GM12873 (cell line): Measurements from ENCODE around the gene ZNF750.

Experiments used
- CTCF ChIP-seq: IDR thresholded peaks from 2 replicates; pipeline ENCODE4 v1.5.1; 2012; ENCODE audit warnings: low read depth, mild to moderate bottlenecking, moderate library complexity, low read length, control low read depth; ENCODE audit not compliant: insufficient read depth; ENCODE audit errors: missing control alignments

The ZNF750 gene

GRCh38 chr17:82882715-82883418 lies 43.0 kb upstream of the ZNF750 start:
- no peak for TF ChIP-seq CTCF

GRCh38 chr17:82881900-82882714 lies 42.3 kb upstream of the ZNF750 start:
- no peak for TF ChIP-seq CTCF

GRCh38 chr17:82881324-82881823 lies 41.6 kb upstream of the ZNF750 start:
- no peak for TF ChIP-seq CTCF

- TF ChIP-seq CTCF, result no peak
These were observed 41.0 kb upstream of the ZNF750 start for GRCh38 chr17:82880620-82881323.

- no peak for TF ChIP-seq CTCF
These were observed 39.4 kb upstream of the ZNF750 start for GRCh38 chr17:82879241-82879640.

- TF ChIP-seq CTCF, result no peak
These were observed 38.7 kb upstream of the ZNF750 start for GRCh38 chr17:82878527-82878926.

GRCh38 chr17:82876602-82877379 lies 37.0 kb upstream of the ZNF750 start:
- no peak for TF ChIP-seq CTCF
